ENCODE data around the gene TLE6. TPM values are rescaled to one million over a fixed set of nuclear protein-coding genes. Genes with fewer than 3 reads are reported as not detected.
A peak's percentile ranks its signal among the peaks of the same experiment; 100 is the strongest.

Gene TLE6
- total RNA-seq, 1 donor from 2014 or later, result 0.93 TPM

- Mint-ChIP-seq H3K4me3 (no peak overlapping the region), H3K27me3 (no peaks in the 10 kb centered on the region), H3K4me1 (peaks cover 42% of the 10 kb centered on the region), H3K27ac (no peak overlapping the region), H3K36me3 (ENCODE audit: low read depth) (no peaks in the 10 kb centered on the region), H3K9me3 (no peaks in the 10 kb centered on the region)
- POLR2A ChIA-PET, result interaction anchor here (0.6 to 1.1 kb wide), 7 partner anchors 13 to 405 kb away, joined by 3 to 7 read pairs (median 5); no protein-coding TSS in a partner anchor
- no peak for DNase-seq
- ATAC-seq (ENCODE audit: low read depth), result no peak
- TF ChIP-seq, protein P1, sequence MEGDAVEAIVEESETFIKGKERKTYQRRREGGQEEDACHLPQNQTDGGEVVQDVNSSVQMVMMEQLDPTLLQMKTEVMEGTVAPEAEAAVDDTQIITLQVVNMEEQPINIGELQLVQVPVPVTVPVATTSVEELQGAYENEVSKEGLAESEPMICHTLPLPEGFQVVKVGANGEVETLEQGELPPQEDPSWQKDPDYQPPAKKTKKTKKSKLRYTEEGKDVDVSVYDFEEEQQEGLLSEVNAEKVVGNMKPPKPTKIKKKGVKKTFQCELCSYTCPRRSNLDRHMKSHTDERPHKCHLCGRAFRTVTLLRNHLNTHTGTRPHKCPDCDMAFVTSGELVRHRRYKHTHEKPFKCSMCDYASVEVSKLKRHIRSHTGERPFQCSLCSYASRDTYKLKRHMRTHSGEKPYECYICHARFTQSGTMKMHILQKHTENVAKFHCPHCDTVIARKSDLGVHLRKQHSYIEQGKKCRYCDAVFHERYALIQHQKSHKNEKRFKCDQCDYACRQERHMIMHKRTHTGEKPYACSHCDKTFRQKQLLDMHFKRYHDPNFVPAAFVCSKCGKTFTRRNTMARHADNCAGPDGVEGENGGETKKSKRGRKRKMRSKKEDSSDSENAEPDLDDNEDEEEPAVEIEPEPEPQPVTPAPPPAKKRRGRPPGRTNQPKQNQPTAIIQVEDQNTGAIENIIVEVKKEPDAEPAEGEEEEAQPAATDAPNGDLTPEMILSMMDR (IDR thresholded peaks at IDR 0.05), result no peak
- intact Hi-C loops (cut with micrococcal nuclease), result no loop called here
- CTCF ChIA-PET, result interaction anchor here (1.0 to 3.7 kb wide), 5 partner anchors 13 to 164 kb away, joined by 3 to 18 read pairs (median 4); no protein-coding TSS in a partner anchor
Measured at GRCh38 chr19:2964874-2965273, 12.5 kb upstream of the TLE6 start.

GRCh38 chr19:2967972-2968371, 9.4 kb upstream of the TLE6 start:
- Mint-ChIP-seq H3K27ac (no peak overlapping the region), H3K9me3 (no peaks in the 10 kb centered on the region), H3K4me3 (no peak overlapping the region), H3K36me3 (ENCODE audit: low read depth) (no peaks in the 10 kb centered on the region), H3K4me1 (peaks cover 44% of the 10 kb centered on the region), H3K27me3 (peaks cover 2% of the 10 kb centered on the region)
- ChIA-PET POLR2A (interaction anchor here (0.5 to 1.2 kb wide), 3 partner anchors 17 to 468 kb away, joined by 3 to 6 read pairs (median 3); no protein-coding TSS in a partner anchor), CTCF (no interaction called here)
- ATAC-seq (ENCODE audit: low read depth), result no peak
- DNase-seq, result no peak
- TF ChIP-seq, protein P1 (IDR thresholded peaks at IDR 0.05), result no peak
- intact Hi-C loops (cut with micrococcal nuclease), result no loop called here

DNA sequence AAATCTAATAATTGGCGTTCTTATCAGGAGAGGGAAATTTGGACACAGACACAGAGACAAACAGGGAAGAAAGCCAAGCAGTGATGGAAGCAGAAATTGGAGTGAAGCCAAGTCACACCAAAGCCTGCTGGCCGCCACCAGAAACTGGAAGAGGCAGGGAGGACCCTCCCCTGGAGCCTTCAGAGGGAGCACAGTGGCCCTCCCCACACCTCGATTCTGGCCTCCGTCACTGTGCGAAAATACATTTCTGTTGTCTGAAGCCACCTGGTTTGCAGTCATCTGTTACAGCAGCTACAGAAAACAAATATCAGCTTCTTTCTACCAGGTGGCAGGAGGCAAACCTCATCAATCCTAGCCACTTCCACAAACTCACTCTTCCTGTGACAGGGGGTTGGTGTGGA, 8.3 kb upstream of the TLE6 start:
- no peak for DNase-seq

DNA sequence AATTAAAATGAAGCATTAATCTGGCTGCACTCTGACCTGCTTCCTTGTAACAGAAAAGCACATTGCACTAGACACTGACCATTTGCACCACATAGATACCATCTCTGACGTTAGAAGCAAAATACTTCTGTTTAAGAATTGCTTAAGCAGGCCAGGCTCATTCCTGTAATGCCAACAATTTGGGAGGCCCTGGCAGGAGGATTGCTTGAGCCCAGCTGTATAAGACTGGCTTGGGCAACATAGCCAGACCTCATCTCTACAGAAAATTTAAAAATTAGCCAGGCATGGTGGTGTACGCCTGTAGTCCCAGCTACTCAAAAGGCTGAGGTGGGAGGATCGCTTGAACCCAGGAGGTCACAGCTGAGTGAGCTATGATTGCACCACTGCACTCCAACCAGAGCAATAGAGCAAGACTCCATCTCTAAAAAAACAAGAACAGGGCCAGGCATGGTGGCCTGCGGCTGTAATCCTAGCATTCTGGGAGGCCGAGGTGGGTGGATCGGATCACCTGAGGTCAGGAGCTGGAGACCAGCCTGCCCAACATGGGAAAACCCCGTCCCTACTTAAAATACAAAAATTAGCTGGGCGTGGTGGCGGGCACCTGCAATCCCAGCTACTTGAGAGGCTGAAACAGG, 7.0 kb upstream of the TLE6 start:
- ChIA-PET POLR2A (no interaction called here), CTCF (no interaction called here)
- DNase-seq (no peak), ATAC-seq (ENCODE audit: low read depth) (no peak)
- Mint-ChIP-seq H3K27ac (no peak overlapping the region), H3K4me3 (no peak overlapping the region), H3K27me3 (peaks cover 6% of the 10 kb centered on the region), H3K9me3 (no peaks in the 10 kb centered on the region), H3K36me3 (ENCODE audit: low read depth) (no peaks in the 10 kb centered on the region), H3K4me1 (peaks cover 47% of the 10 kb centered on the region)
- TF ChIP-seq, protein P1 (IDR thresholded peaks at IDR 0.05), result no peak
- intact Hi-C loops (cut with micrococcal nuclease), result no loop called here

More for the DNA sequence above, 8.3 kb upstream of the TLE6 start:
- POLR2A ChIA-PET, result interaction anchor here (0.7 kb wide), 1 partner anchor 303 kb away, joined by 9 read pairs; no protein-coding TSS in a partner anchor
- Mint-ChIP-seq H3K27me3 (peaks cover 2% of the 10 kb centered on the region), H3K27ac (peak overlapping the region; percentile 53), H3K36me3 (ENCODE audit: low read depth) (no peaks in the 10 kb centered on the region), H3K4me3 (no peak overlapping the region), H3K4me1 (peaks cover 42% of the 10 kb centered on the region), H3K9me3 (no peaks in the 10 kb centered on the region)
- TF ChIP-seq, protein P1 (IDR thresholded peaks at IDR 0.05), result no peak
- ATAC-seq (ENCODE audit: low read depth), result no peak
- intact Hi-C loops (cut with micrococcal nuclease), result no loop called here
- CTCF ChIA-PET, result interaction anchor here (1.3 kb wide), 1 partner anchor 12 kb away, joined by 3 read pairs; no protein-coding TSS in a partner anchor

DNA sequence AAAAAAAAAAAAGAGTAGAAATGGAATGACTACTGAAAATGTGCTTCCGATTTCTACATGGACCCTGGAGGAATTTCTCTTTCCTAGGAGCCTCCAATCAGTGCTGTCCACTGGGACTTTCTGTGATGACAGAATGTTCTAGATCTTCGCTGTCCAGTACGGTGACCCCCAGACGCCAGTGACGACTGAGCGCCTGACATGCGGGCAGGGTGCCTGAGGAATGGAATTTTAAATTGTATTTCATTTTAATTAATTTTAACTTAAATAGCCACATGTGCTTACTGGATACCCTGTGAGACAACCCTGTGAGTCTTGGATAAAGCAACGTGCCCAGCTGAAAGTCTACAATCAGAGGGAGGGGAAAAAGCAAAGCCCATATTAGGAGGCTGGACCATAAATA, 4.1 kb upstream of the TLE6 start:
- peaks cover 6% of the 10 kb centered on the region for H3K27me3 Mint-ChIP-seq
- TF ChIP-seq, protein P1 (IDR thresholded peaks at IDR 0.05), result no peak
- H3K27ac Mint-ChIP-seq, result no peak overlapping the region
- POLR2A ChIA-PET, result interaction anchor here (0.6 kb wide), 1 partner anchor 71 kb away, joined by 3 read pairs; no protein-coding TSS in a partner anchor
- H3K4me1 Mint-ChIP-seq, result peaks cover 39% of the 10 kb centered on the region
- intact Hi-C loops (cut with micrococcal nuclease), result no loop called here
- no peaks in the 10 kb centered on the region for H3K9me3 Mint-ChIP-seq
- DNase-seq (no peak), ATAC-seq (ENCODE audit: low read depth) (no peak)
- no peaks in the 10 kb centered on the region for H3K36me3 Mint-ChIP-seq (ENCODE audit: low read depth)
- H3K4me3 Mint-ChIP-seq, result no peak overlapping the region
- CTCF ChIA-PET, result interaction anchor here (1.3 kb wide), 1 partner anchor 10 kb away, joined by 3 read pairs; no protein-coding TSS in a partner anchor
